Erythroblast (primary cell): ENCODE results near the gene FFAR2.

Experiments
- GATA1 ChIP-seq: IDR thresholded peaks from 2 replicates; pipeline ENCODE4 v1.6.1; 2011; ENCODE audit warnings: low read depth, mild to moderate bottlenecking, control low read depth, low read length, moderate library complexity
- POLR2A ChIP-seq: IDR thresholded peaks from 2 replicates; pipeline ENCODE4 v1.6.1; 2011; ENCODE audit warnings: mild to moderate bottlenecking, low read length

DNA sequence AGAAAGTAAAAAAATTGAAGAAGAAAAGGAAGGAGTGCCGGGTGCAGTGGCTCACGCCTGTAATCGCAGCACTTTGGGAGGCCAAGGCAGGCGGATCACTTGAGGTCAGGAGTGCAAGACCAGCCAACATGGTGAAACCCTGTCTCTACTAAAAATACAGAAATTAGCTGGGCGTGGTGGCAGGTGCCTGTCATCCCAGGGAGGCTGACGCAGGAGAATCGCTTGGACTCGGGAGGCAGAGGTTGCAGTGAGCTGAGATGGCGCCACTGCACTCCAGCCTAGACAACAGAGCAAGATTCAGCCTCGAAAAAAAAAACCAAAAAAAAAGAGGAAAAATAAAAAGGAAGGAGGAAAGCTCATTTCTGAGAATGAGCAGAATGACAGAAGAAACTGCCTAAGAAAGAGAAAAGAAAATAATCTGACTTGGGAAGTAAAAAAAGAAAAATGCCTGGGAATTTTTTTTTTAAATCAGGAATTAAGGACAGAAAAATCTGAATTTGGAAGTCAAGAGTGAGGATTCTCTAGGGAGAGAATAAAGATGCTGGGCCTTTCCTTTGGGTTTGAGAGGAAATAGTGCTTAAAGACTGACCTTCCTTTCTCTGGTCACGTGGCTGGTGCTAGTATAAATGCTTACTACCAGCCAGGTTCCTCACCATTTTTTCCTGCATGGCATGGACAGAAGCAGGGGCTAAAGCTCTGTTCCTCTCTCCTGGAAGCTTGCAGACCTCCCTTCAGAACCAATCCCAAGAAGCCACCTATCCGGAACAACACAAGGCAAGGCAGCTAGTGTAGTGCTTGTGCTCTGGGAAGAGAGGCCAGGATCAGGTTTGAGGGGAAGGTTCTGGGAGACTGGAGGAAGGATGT is at the start of gene FFAR2:
- TF ChIP-seq GATA1 (no peak), POLR2A (no peak)
